HL-60 (cell line): ENCODE measurements around the gene HSPA6.
"Not testable (repeated sequence)": the region's sequence is repeated elsewhere in the genome, so short reads cannot be mapped to it uniquely, and the experiment has no call there.

ENCODE experiments used
- CTCF ChIP-seq: IDR thresholded peaks from one replicate; pipeline ENCODE4 v1.5.1; 2011; ENCODE audit warnings: low read length, control low read depth, inconsistent platforms; ENCODE audit not compliant: insufficient read depth
- REST ChIP-seq: IDR thresholded peaks from 2 replicates; pipeline ENCODE4 v1.6.1; 2012; ENCODE audit warnings: low read depth; ENCODE audit not compliant: insufficient replicate concordance
- SPI1 ChIP-seq: IDR thresholded peaks from 2 replicates; pipeline ENCODE4 v1.6.1; 2012; ENCODE audit warnings: low read depth, mild to moderate bottlenecking, borderline replicate concordance

- not testable (repeated sequence) for TF ChIP-seq CTCF, REST, SPI1
Observed at GRCh38 chr1:161571703-161572102, 47.4 kb downstream of the HSPA6 start.
